Measurements from ENCODE around the gene ANXA8. TPM values are rescaled to one million over a fixed set of nuclear protein-coding genes. Genes with fewer than 3 reads are reported as not detected.
A peak's percentile ranks its signal among the peaks of the same experiment; 100 is the strongest.

Gene ANXA8
- total RNA-seq, 3 donors from 2014 or later (not counting 1 experiment from before 2014, with no cell fraction given): not detected

DNA sequence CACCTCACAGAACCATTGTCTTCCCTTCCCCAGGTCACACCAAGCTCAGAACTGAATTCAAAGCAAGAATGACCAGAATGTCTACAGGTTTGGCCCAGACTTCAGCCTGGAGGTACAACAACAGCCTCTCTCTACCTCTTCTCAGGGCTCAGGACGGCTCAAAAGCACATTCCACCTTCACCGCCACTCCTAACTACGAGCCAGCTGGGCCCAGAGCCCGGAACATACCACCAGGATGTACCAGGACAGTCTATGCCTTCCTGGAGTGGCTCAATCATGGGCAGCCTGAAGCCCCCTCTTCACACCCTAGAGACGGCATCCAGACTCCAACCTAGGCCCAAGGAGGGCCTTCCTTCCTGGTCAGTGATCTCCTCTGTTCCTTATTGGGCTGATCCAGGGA is 41.6 kb downstream of the ANXA8 start:
- Histone ChIP-seq H3K36me3 (ENCODE audit: control insufficient read depth, insufficient read depth, low read length) (no peaks in the 10 kb centered on the region), H3K4me1 (ENCODE audit: control insufficient read depth, insufficient read depth, low read length) (no peaks in the 10 kb centered on the region), H3K27me3 (ENCODE audit: control insufficient read depth, insufficient read depth, low read length) (no peaks in the 10 kb centered on the region), H3K9me3 (ENCODE audit: control insufficient read depth, insufficient read depth, low read length) (peaks cover 5% of the 10 kb centered on the region), H3K27ac (ENCODE audit: low read length) (no peak overlapping the region), H3K4me3 (ENCODE audit: low read length) (no peak overlapping the region)
- 90% methylated on average over 5 of the region's 5 CpGs for WGBS (ENCODE audit: insufficient coverage)
- Mint-ChIP-seq H3K9me3 (peaks cover 6 to 9% of the 10 kb centered on the region in 2 donors), H3K4me3 (no peak overlapping the region), H3K4me1 (no peaks in the 10 kb centered on the region), H3K27ac (no peak overlapping the region), H3K36me3 (peaks cover 10% of the 10 kb centered on the region), H3K27me3 (ENCODE audit: low read depth in 2 of 2) (peaks cover 8 to 13% of the 10 kb centered on the region in 2 donors)
- intact Hi-C loops (cut with micrococcal nuclease): no loop called here
- TF ChIP-seq, protein P1, sequence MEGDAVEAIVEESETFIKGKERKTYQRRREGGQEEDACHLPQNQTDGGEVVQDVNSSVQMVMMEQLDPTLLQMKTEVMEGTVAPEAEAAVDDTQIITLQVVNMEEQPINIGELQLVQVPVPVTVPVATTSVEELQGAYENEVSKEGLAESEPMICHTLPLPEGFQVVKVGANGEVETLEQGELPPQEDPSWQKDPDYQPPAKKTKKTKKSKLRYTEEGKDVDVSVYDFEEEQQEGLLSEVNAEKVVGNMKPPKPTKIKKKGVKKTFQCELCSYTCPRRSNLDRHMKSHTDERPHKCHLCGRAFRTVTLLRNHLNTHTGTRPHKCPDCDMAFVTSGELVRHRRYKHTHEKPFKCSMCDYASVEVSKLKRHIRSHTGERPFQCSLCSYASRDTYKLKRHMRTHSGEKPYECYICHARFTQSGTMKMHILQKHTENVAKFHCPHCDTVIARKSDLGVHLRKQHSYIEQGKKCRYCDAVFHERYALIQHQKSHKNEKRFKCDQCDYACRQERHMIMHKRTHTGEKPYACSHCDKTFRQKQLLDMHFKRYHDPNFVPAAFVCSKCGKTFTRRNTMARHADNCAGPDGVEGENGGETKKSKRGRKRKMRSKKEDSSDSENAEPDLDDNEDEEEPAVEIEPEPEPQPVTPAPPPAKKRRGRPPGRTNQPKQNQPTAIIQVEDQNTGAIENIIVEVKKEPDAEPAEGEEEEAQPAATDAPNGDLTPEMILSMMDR (IDR thresholded peaks at IDR 0.05): no peak
- DNase-seq (no peak), ATAC-seq (no peak)

DNA sequence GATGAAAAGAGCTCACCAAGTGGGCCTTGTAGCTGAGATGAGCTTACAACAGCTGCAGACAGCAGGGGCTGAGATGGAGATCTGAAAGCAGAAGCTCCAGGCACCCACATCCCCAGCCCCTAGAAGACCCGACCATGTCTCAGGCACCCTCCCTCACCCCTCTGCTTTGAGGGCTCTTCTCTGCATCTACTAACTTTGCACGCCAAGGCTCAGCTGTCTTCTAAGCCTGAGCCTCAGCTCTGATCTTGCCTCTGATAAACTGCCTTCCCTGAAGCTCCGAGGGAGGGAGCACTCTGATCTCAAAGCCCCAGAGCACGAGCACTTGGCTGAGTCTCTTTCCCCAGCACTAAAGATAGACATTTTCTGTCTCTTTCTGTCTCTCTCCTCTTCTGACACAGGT is 42.0 kb downstream of the ANXA8 start:
- no peak overlapping the region for H3K27ac ChIP-seq (ENCODE audit: low read length)
- H3K36me3 Mint-ChIP-seq: peaks cover 10% of the 10 kb centered on the region
- H3K36me3 ChIP-seq (ENCODE audit: control insufficient read depth, insufficient read depth, low read length): no peaks in the 10 kb centered on the region
- no peak overlapping the region for H3K27ac Mint-ChIP-seq
- no peak overlapping the region for H3K4me3 Mint-ChIP-seq
- no peak overlapping the region for H3K4me3 ChIP-seq (ENCODE audit: low read length)
- no peaks in the 10 kb centered on the region for H3K4me1 ChIP-seq (ENCODE audit: control insufficient read depth, insufficient read depth, low read length)
- H3K9me3 Mint-ChIP-seq: peaks cover 6 to 9% of the 10 kb centered on the region in 2 donors
- WGBS (ENCODE audit: insufficient coverage): 36% methylated on average over 4 of the region's 4 CpGs
- peaks cover 5% of the 10 kb centered on the region for H3K9me3 ChIP-seq (ENCODE audit: control insufficient read depth, insufficient read depth, low read length)
- intact Hi-C loops (cut with micrococcal nuclease): no loop called here
- TF ChIP-seq, protein P1 (IDR thresholded peaks at IDR 0.05): no peak
- no peaks in the 10 kb centered on the region for H3K27me3 ChIP-seq (ENCODE audit: control insufficient read depth, insufficient read depth, low read length)
- H3K27me3 Mint-ChIP-seq (ENCODE audit: low read depth in 2 of 2): peaks cover 8 to 13% of the 10 kb centered on the region in 2 donors
- ATAC-seq (no peak), DNase-seq (no peak)
- H3K4me1 Mint-ChIP-seq: no peaks in the 10 kb centered on the region

DNA sequence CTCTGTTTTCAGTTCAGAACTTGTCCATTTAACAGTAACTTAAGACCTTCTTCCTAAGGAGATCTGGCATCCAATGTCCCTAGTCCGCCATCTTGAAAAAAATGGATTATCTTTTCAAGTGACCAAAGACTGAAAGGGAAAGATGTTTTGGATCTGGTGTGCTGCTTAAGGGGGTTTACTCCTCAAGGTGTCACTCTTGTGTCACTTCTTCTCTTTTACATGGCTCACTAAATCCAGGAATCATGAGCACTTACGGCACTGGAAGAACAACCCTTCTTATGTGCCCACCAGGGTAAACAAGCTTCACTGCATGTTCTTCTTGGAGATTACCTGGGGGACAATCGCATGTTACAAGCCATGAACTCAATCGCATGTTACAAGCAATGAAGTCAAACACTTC is 43.7 kb downstream of the ANXA8 start:
- no peaks in the 10 kb centered on the region for H3K36me3 ChIP-seq (ENCODE audit: control insufficient read depth, insufficient read depth, low read length)
- WGBS (ENCODE audit: insufficient coverage): 82% methylated on average over 4 of the region's 4 CpGs
- Mint-ChIP-seq H3K9me3 (peaks cover 2 to 6% of the 10 kb centered on the region in 2 donors), H3K27me3 (ENCODE audit: low read depth in 2 of 2) (peaks cover 16 to 18% of the 10 kb centered on the region in 2 donors), H3K4me1 (no peaks in the 10 kb centered on the region), H3K4me3 (no peak overlapping the region), H3K36me3 (peaks cover 2% of the 10 kb centered on the region), H3K27ac (no peak overlapping the region)
- TF ChIP-seq, protein P1 (IDR thresholded peaks at IDR 0.05): no peak
- H3K4me1 ChIP-seq (ENCODE audit: control insufficient read depth, insufficient read depth, low read length): no peaks in the 10 kb centered on the region
- H3K9me3 ChIP-seq (ENCODE audit: control insufficient read depth, insufficient read depth, low read length): no peaks in the 10 kb centered on the region
- H3K27me3 ChIP-seq (ENCODE audit: control insufficient read depth, insufficient read depth, low read length): no peaks in the 10 kb centered on the region
- intact Hi-C loops (cut with micrococcal nuclease): no loop called here
- H3K27ac ChIP-seq (ENCODE audit: low read length): no peak overlapping the region
- DNase-seq (no peak), ATAC-seq (no peak)
- no peak overlapping the region for H3K4me3 ChIP-seq (ENCODE audit: low read length)

DNA sequence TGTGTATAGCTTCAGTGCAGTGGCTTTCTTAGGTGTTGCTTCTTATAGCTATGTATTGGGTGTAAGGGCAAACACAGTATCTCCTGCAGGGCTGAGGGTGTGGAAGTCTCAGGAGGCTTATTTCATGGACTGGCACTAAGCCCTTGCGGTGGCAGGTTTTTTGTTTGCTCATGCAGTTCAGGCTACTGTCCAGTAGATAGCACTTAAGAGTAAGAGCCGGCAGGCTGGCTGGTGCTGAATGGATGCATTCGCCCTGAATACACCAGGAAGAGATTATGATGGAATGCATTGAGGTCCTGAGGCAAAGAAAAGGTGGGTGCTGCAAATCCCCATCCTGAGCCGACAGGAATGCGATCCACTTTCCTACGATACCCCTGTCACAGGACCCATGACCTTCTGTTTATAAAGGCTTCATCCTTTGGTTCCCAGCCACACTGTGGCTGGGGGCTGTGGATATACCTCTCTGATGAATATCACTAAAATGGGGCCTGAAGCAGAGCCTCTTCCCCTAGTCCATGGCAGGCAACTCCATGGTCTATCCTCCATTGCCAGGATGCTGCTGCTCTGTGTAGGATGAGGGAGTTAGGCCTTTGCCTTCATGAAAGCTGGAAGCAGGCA is 44.9 kb downstream of the ANXA8 start:
- Mint-ChIP-seq H3K27ac (no peak overlapping the region), H3K9me3 (peaks cover 0 to 7% of the 10 kb centered on the region in 2 donors), H3K4me3 (no peak overlapping the region), H3K4me1 (no peaks in the 10 kb centered on the region), H3K36me3 (no peaks in the 10 kb centered on the region), H3K27me3 (ENCODE audit: low read depth in 2 of 2) (peaks cover 16 to 18% of the 10 kb centered on the region in 2 donors)
- 78% methylated on average over 6 of the region's 6 CpGs for WGBS (ENCODE audit: insufficient coverage)
- TF ChIP-seq, protein P1 (IDR thresholded peaks at IDR 0.05): no peak
- Histone ChIP-seq H3K4me3 (ENCODE audit: low read length) (no peak overlapping the region), H3K27me3 (ENCODE audit: control insufficient read depth, insufficient read depth, low read length) (no peaks in the 10 kb centered on the region), H3K27ac (ENCODE audit: low read length) (no peak overlapping the region), H3K4me1 (ENCODE audit: control insufficient read depth, insufficient read depth, low read length) (no peaks in the 10 kb centered on the region), H3K36me3 (ENCODE audit: control insufficient read depth, insufficient read depth, low read length) (no peaks in the 10 kb centered on the region), H3K9me3 (ENCODE audit: control insufficient read depth, insufficient read depth, low read length) (no peaks in the 10 kb centered on the region)
- DNase-seq (peak in 1 of 2 donors; percentile 7), ATAC-seq (no peak)
- intact Hi-C loops (cut with micrococcal nuclease): no loop called here
